Activated T-helper 2 cell treated with anti-CD3 and anti-CD28 coated beads, Interferon-gamma antibody, Interleukin-2, Interleukin-4, amounts not matched to agents 10 μg/mL and 5 μg/mL and 100 μg/mL, durations not matched to agents 14 hours and 24 hours and 36 hours (primary cell): Measurements from ENCODE around the gene SDHB. TPM values are rescaled to one million over a fixed set of nuclear protein-coding genes. Genes with fewer than 3 reads are reported as not detected.

Experiments used
- DNase-seq: peaks from one replicate; pipeline ENCODE4 v3.0.0; 2021; ENCODE audit warnings: low spot score
- H3K27ac Mint-ChIP-seq: one replicate; pipeline ENCODE4 v1.8.0; 2021; ENCODE audit warnings: mixed read lengths
- H3K27me3 Mint-ChIP-seq: one replicate; pipeline ENCODE4 v1.8.0; 2021; ENCODE audit warnings: low read depth, mixed read lengths
- H3K36me3 Mint-ChIP-seq: one replicate; pipeline ENCODE4 v1.8.0; 2021; ENCODE audit warnings: low read depth, mixed read lengths
- H3K4me1 Mint-ChIP-seq: one replicate; pipeline ENCODE4 v1.8.0; 2021; ENCODE audit warnings: low read depth, mixed read lengths
- H3K4me3 Mint-ChIP-seq: one replicate; pipeline ENCODE4 v1.8.0; 2021; ENCODE audit warnings: low read depth, mild to moderate bottlenecking, moderate library complexity, mixed read lengths
- H3K9me3 Mint-ChIP-seq: one replicate; pipeline ENCODE4 v1.8.0; 2021; ENCODE audit warnings: mixed read lengths
- intact Hi-C: fragments of 100-400 bp; cut with micrococcal nuclease; formaldehyde crosslinking; loops from one replicate; pipeline ENCODE4 v1.15.1; 2023
- total RNA-seq: library from RNA; stranded (reverse); gene quantifications from 2 replicates; pipeline ENCODE4 v1.2.3, GENCODE V29; 2022

Gene SDHB
- total RNA-seq, 1 donor from 2014 or later: 117 TPM

GRCh38 chr1:17013491-17014320 lies 40.1 kb downstream of the SDHB start:
- no peak for DNase-seq
- no peaks in the 10 kb centered on the region for H3K27me3 Mint-ChIP-seq
- H3K9me3 Mint-ChIP-seq: no peaks in the 10 kb centered on the region
- H3K4me1 Mint-ChIP-seq: peaks cover 17% of the 10 kb centered on the region
- no peak overlapping the region for H3K27ac Mint-ChIP-seq
- intact Hi-C loops: loop anchor here (10.0 kb wide), 1 partner anchor 49 kb away; no protein-coding TSS in a partner anchor
- no peak overlapping the region for H3K4me3 Mint-ChIP-seq
- peaks cover 9% of the 10 kb centered on the region for H3K36me3 Mint-ChIP-seq

DNA sequence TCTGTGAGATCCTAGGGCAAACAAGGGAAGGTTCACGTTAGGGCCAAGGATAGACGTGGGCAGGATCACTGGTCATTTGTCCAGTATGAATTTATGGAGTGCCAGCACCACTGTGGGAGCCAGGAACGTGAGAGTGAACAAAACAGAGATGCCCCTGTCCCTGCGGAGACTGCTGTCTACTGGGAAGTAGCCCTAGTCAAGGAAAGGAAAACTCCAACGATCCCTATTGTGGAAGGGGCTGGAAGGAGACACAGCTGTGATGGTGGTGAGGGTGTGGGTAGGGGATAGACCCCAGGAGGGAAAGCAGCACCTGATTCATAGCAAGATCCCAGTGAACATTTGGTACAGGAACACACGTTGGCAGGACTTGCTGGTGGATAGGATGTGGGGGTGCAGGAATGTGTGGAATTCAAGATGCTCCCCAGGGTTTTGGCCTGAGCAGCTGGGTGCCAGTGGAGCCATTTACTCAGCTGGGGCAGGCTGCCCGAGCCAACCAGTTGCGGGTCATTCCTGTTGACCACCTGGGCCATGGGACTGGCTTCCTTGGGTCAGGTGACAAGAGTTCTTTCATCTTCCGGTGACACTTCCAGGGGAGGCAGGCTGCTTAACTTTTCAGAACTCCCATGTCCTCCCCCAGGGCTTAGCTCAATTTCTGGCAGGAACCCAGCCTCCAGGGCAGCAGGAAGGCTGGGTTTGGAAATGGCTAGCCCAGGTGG lies 40.9 kb downstream of the SDHB start:
- Mint-ChIP-seq H3K9me3 (no peaks in the 10 kb centered on the region), H3K27me3 (no peaks in the 10 kb centered on the region), H3K4me1 (peaks cover 17% of the 10 kb centered on the region), H3K36me3 (peaks cover 4% of the 10 kb centered on the region), H3K27ac (no peak overlapping the region), H3K4me3 (no peak overlapping the region)
- no peak for DNase-seq
- intact Hi-C loops: loop anchor here (10.0 kb wide), 1 partner anchor 48 kb away; no protein-coding TSS in a partner anchor

DNA sequence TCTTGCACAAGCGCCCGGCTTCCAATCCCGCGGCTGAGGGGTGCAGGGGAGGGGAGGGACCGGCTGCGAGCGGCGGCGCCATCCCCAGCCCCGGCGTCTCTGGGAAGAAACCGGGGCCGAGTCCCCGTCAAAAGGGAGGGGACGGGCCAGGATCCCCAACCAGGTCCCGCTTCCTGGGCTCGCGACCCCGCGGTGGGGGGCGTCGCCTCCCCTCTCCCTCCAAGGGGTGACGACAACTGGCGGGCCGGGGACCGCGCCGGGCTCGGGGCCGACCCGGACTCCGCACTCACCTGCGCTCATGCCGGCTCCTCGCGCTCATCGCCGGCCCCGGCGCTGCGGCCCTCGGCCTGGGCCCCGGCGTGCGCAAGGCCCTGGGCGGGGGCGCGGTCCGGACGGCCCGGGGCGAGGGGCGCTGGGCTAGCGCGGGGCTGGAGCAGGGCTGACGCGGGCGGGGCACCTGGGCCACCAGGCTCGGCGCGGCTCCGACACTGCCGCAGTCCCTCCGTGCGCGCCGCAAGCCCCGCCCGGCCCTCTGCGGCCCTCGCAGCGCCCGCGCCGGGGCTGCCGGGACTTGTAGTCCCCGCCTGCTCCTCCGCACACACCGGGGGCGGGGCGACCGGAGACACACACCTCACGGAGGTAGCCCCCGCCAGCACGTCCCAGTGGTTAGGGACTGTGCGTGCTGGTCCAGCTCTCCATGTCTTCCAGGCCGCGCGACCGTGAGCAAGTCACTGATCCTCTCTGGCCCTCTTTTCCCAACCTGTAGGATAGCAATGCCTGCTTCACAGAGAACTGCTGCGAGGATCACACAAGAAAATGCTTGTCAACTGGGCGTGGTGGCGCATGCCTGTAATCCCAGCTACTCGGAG lies 42.2 kb downstream of the SDHB start, which contains the start of gene ATP13A2:
Gene ATP13A2 (minus strand): TSS at position 490 of the 869 bp plus-strand sequence. CDS start 190 bp downstream, at position 300.
- Mint-ChIP-seq H3K27ac (no peak within 1 kb of the TSS), H3K36me3 (no peaks in the 10 kb centered on the region), H3K27me3 (no peaks in the 10 kb centered on the region), H3K4me1 (peaks cover 17% of the 10 kb centered on the region), H3K4me3 (peak within 1 kb of the TSS; percentile 80), H3K9me3 (no peaks in the 10 kb centered on the region)
- DNase-seq: peak; percentile 77
- intact Hi-C loops: loop anchor here (1.0 to 10.0 kb wide), 2 partner anchors 43 to 47 kb away; partner anchors contain the start of gene SDHB

GRCh38 chr1:17011092-17011438 lies 42.8 kb downstream of the SDHB start:
- H3K27ac Mint-ChIP-seq: no peak overlapping the region
- H3K9me3 Mint-ChIP-seq: no peaks in the 10 kb centered on the region
- no peak for DNase-seq
- intact Hi-C loops: loop anchor here (1.0 to 10.0 kb wide), 2 partner anchors 43 to 46 kb away; partner anchors contain the start of gene SDHB
- no peaks in the 10 kb centered on the region for H3K27me3 Mint-ChIP-seq
- peak overlapping the region; percentile 80 for H3K4me3 Mint-ChIP-seq
- peaks cover 17% of the 10 kb centered on the region for H3K4me1 Mint-ChIP-seq
- H3K36me3 Mint-ChIP-seq: no peaks in the 10 kb centered on the region

DNA sequence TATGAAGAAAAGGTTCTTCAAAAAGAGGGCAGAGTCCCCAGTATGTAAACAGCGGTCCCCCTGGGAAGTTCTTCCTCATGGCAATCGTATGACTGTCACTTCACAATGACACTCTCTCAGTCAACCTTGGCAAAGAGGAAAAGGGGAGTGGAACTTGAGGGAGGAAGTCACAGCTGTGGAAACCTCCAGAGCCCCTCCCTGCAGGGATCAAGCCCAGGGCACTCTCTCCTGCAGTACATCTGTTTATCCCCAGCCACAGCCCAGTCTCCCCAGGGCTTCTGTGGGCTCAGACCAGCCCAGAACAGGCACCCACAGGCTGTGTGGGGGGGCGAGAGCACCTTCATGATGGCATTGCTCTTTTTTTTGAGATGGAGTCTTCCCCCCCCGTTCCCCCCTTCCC lies 44.1 kb downstream of the SDHB start:
- no peak for DNase-seq
- Mint-ChIP-seq H3K9me3 (no peaks in the 10 kb centered on the region), H3K27ac (no peak overlapping the region), H3K36me3 (no peaks in the 10 kb centered on the region), H3K4me1 (peaks cover 17% of the 10 kb centered on the region), H3K4me3 (no peak overlapping the region), H3K27me3 (no peaks in the 10 kb centered on the region)
- intact Hi-C loops: loop anchor here (10.0 kb wide), 1 partner anchor 45 kb away; no protein-coding TSS in a partner anchor

DNA sequence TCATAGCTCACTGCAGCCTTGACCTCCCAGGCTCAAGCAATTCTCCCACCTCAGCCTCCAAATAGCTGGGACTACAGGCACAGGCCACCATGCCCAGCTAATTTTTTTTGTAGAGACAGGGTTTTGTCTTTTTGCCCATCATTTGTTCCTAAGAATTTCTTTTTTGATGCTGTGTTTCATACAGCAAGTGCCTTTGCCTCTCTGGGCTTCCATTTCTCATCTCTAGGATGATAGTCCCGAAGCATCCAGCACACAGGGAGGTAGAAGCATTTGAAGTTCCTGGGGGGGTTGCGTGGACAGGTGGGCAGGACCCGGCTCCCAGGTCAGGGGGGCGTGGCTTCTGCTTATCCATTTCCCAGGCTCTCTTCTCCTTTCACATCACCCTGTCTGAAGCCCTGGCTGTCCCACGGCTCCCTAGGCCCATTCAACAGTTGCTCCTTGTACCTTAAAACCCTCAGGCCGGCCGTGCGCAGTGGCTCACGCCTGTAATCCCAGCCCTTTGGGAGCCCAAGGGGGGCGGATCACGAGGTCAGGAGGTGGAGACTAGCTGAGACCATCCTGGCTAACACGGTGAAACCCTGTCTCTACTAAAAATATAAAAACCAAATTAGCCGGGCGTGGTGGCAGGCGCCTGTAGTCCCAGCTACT lies 45.5 kb downstream of the SDHB start:
- peaks cover 7% of the 10 kb centered on the region for H3K36me3 Mint-ChIP-seq
- peaks cover 14% of the 10 kb centered on the region for H3K4me1 Mint-ChIP-seq
- no peak overlapping the region for H3K4me3 Mint-ChIP-seq
- DNase-seq: no peak
- intact Hi-C loops: no loop called here
- no peaks in the 10 kb centered on the region for H3K9me3 Mint-ChIP-seq
- H3K27me3 Mint-ChIP-seq: no peaks in the 10 kb centered on the region
- no peak overlapping the region for H3K27ac Mint-ChIP-seq

DNA sequence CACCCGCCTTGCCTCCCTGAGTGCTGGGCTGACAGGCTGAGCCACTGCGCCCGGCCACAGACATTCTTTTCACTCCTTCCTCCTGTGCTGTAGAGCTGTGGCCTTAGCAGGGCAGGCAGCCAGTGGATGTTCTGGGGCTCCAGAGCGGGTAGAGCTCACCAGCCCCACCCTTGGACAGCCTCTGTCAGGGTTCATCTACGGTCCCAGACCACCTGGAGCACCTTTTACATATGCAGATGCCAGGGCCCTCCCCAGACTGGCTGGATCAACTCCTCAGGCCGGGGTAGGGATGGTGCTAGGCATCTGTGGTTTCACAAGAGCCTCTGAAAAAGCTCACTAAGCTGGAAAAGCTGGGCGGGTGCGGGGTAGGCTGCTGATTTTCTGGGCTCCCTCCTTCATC lies 46.7 kb downstream of the SDHB start:
- H3K4me3 Mint-ChIP-seq: no peak overlapping the region
- H3K9me3 Mint-ChIP-seq: no peaks in the 10 kb centered on the region
- H3K4me1 Mint-ChIP-seq: peaks cover 11% of the 10 kb centered on the region
- intact Hi-C loops: no loop called here
- peaks cover 7% of the 10 kb centered on the region for H3K36me3 Mint-ChIP-seq
- no peak overlapping the region for H3K27ac Mint-ChIP-seq
- H3K27me3 Mint-ChIP-seq: no peaks in the 10 kb centered on the region
- DNase-seq: no peak

GRCh38 chr1:17005365-17005740 lies 48.5 kb downstream of the SDHB start:
- H3K36me3 Mint-ChIP-seq: peaks cover 12% of the 10 kb centered on the region
- no peak overlapping the region for H3K4me3 Mint-ChIP-seq
- no peaks in the 10 kb centered on the region for H3K9me3 Mint-ChIP-seq
- no peaks in the 10 kb centered on the region for H3K27me3 Mint-ChIP-seq
- peaks cover 2% of the 10 kb centered on the region for H3K4me1 Mint-ChIP-seq
- intact Hi-C loops: no loop called here
- no peak for DNase-seq
- no peak overlapping the region for H3K27ac Mint-ChIP-seq

- intact Hi-C loops: no loop called here
- H3K4me1 Mint-ChIP-seq: no peaks in the 10 kb centered on the region
- no peak for DNase-seq
- H3K4me3 Mint-ChIP-seq: no peak overlapping the region
- no peak overlapping the region for H3K27ac Mint-ChIP-seq
- H3K9me3 Mint-ChIP-seq: no peaks in the 10 kb centered on the region
- H3K27me3 Mint-ChIP-seq: no peaks in the 10 kb centered on the region
- peaks cover 14% of the 10 kb centered on the region for H3K36me3 Mint-ChIP-seq
These were observed 49.1 kb downstream of the SDHB start for GRCh38 chr1:17004466-17005364.

- DNase-seq: no peak
- Mint-ChIP-seq H3K27me3 (no peaks in the 10 kb centered on the region), H3K9me3 (no peaks in the 10 kb centered on the region), H3K4me1 (no peaks in the 10 kb centered on the region), H3K36me3 (peaks cover 22% of the 10 kb centered on the region), H3K27ac (no peak overlapping the region), H3K4me3 (no peak overlapping the region)
- intact Hi-C loops: no loop called here
These were observed 51.3 kb downstream of the SDHB start for GRCh38 chr1:17002524-17002902.

- no peaks in the 10 kb centered on the region for H3K27me3 Mint-ChIP-seq
- H3K36me3 Mint-ChIP-seq: peaks cover 22% of the 10 kb centered on the region
- H3K4me3 Mint-ChIP-seq: no peak overlapping the region
- no peaks in the 10 kb centered on the region for H3K4me1 Mint-ChIP-seq
- intact Hi-C loops: no loop called here
- no peak overlapping the region for H3K27ac Mint-ChIP-seq
- DNase-seq: no peak
- no peaks in the 10 kb centered on the region for H3K9me3 Mint-ChIP-seq
These were observed 51.9 kb downstream of the SDHB start for GRCh38 chr1:17001760-17002523.
